Activated T-cell treated with anti-CD3 and anti-CD28 coated beads for 1 hour (primary cell): ENCODE data around the gene RAX2.
"Not testable (repeated sequence)": the region's sequence is repeated elsewhere in the genome, so short reads cannot be mapped to it uniquely, and the experiment has no call there.

Source experiments
- DNase-seq: peaks from one replicate; pipeline ENCODE4 v3.0.0-alpha.2; 2020; ENCODE audit warnings: low read depth

The RAX2 gene

DNA sequence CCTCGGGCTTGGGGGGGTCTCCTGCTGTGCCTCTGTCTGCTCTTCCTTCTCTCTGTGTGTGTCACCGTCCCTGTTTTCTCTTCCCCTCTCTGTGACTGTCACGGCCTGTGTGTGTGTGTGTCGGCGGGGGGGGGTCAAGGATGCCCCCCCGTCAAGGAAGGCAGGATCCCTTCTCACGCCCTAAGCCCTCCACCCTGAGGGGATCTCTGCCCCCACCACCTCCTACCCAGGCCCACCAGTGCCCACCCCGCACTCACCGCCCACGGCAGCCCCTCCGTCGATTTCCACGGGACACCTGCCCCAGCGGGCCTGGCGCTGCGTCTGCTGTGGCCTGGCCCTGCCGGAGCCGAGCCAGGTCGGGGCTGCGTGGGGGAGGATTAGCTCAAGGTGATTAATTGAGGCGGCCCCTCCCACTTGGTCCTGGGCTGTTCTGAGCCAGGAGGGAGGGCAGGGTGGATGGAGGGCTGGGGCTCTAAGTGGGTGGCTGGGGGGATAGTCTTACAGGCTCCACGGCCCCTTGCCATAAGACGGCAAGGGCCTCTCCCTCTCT lies at the start of gene RAX2:
Gene RAX2, minus strand, starts transcription at position 323 of the 550 bp plus-strand sequence. CDS start 486 bp downstream, outside the sequence.
- no peak for DNase-seq

DNA sequence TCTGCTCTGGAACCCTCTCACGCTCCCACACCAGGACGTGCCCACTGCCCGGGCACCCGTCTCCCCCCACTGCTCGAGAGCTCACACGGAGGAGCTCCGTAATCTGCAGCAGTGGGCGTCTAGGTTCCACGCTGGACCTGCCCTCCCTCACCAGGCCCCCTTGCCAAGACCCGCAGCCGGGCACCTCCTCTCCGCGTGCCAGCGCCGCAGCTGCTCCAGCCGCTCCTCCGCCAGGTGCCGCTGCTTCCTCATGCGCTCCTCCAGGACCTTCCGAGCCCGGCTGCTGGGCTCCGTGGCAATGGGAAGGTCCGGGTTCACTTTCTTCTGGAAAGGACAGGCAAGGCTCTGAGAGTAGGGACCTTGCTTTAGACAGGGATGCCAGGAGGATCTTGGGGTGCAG lies 49.1 kb upstream of the RAX2 start:
- no peak for DNase-seq

DNA sequence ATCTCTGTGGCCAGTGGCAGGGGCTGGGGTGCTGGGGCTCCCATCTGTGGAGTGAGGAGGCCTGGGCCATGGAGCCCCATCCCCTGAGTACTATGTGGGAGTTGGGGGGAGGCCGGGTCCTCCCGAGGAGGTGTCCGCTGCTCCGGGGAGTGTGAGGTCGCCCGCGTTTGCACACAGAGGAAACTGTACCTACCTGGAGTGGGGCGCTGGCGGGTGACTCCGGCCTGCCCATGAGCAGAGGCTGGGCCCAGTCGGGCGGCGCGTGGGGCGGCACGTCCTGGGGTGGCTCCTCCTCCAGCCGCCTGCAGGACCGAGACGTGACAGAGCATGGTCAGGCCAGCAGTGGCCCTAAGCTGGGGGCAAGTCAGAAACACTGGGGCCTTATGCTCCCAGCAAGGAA lies 48.0 kb upstream of the RAX2 start:
- DNase-seq = no peak

DNA sequence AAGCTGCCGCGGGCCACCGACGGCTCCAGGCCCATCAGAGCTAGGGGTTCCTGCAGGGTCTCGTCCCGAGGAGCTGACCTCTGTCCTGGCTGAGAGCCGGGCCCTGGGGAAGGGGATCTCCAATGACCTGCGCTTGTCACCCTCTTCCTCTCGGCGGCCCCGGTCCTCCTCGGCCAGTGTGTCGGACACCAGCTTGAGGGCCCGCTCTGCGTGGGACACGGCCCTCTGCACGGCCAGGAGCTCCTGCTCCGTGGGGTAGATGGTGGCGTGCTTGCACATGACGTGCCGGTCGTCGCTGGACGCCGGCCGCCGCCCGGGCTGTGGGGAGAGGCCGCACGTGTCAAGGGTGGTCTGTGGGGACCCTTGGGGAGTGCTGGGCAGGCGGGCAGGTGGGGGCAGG lies 46.9 kb upstream of the RAX2 start:
- no peak for DNase-seq

DNA sequence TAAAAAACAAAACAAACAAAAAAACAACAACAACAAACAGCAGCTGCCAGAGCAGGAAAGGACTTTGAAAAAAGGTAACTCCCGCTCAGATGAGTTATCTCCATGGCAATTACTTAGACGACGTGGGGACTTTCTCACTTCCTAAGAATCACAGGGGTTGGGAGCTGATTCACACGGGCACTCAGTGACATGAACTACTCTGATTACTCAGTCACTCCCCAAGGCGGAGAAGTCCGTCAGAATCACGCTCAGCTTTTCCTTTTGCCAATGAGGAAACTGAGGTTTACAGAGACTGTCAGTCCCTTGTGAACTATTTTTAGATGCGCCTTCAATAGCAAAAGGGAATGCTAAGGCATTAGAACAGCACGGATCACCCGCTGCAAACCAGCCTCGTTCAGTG lies 46.4 kb upstream of the RAX2 start:
- DNase-seq = no peak

DNA sequence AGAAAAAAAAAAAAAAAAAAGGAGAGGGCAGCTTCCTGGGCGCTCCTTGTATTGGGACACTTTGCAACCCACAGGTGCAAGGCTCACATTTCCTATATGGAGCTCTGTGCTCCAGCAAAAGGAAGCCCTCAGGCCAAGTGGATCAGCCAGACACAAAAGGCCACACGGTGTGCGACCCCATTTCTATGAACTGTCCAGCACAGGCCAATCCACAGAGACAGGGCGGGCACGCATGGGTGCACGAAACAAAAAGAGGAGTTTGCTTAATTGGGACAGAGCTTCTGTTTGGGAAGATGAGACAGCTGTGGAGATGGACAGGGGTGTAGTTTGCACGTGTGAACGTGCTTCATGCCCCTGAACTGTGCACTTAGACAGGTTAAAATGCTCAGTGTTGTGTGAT lies 45.7 kb upstream of the RAX2 start:
- DNase-seq = no peak

DNA sequence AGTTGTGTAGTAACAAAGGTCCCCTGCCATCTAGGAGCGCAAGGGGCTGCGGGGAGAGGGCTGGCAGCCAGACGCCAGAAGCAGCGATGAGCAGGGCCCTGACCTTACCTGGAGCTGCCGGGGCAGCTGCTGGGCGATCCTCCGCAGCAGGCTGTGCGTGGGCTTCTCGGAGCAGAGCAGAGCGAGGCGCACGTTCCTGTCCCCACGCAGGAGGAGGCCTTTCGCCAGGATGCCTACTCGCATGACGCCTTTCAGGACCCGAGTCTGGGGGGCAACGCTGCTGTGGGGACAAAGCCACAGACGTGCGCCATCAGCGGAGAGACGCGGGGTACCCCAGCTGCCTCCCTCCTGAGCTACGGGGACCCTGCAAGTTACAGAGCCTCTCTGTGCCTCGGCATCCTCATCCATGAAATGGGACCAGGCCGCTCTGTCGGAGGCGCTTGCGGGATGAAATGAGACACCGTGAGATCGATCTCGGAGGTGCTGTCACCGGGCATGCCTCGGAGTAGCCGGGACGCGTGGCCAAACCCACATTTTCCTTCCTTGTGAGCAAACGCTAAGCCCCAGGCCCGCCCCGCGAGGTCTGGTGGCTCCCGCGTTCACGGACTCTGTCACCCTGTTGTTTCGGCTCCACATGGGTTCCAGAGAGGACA lies 44.7 kb upstream of the RAX2 start:
- no peak for DNase-seq

DNA sequence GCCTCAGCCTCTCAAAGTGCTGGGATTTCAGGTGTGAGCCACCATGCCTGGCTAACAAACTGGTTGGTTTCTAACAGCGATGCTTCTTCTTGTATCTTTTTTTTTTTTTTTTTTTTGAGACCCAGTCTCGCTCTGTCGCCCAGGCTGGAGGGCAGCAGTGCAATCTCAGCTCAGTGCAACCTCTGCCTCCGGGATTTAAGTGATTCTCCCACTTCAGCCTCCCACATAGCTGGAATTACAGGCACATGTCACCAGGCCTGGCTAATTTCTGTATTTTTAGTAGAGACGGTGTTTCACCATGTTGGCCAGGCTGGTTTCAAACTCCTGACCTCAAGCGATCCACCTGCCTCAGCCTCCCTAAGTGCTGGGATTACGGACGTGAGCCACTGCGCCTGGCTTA lies 44.1 kb upstream of the RAX2 start:
- DNase-seq = not testable (repeated sequence)

DNA sequence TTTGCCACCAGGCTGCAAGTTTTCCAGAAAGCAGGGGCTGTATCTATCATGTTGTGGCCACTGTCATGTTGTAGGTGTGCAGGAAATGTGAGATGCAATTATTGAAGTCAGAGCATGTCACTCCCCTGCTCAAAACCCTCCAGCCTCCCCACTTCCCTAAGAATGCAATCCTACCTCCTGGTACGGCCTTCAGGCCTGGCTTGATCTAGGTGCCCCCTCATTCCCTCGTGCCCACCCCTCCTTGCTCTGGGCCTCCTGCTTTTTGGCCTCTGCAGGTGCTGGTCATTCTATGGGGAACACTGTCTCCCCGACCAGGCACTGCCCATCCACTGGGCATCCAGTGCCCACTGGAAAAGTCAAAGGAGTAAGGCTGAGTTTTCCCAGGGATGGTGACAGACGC lies 42.6 kb upstream of the RAX2 start:
- DNase-seq = no peak

DNA sequence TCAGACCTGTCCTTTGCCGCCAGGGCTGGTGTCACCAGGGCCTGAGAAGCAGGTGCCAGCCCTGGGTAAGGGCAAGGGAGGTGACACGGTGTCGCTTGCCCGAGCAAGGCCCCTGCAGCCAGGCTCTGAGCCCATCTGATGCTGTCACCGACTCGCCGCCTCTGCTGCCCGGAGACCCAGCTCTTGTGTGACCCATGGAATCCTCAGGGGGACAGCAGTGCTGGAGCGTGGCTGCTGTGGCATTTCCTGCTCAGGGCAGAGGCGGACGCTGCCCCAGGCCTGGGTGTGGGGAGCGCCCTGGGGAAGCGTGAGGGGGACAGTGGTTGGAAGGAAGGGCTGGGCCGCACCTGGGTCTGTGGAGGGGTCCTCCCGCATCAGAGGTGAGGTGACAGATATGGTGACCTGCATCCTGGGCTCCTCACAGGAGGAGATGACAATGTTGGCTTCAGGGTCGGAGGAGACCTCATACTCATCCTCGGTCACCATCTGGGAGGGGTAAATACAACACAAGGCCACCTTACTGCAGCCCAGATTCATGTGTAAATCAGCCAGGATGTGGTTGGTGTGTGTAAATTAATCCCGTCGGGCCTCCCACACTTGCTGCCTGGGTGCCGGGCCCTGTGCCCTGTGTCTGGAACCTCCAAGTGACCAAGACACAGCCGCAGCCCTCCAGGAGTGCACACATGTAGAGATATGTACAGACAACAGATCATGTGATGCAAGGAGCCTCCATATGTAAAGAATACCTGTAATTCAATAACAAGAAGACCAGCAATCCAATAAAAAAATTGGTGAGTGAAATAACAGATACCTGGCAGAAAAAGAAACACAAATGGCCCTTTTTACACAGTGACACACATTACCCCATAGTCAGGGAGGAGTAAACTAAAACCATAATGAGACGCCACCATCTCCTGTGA lies 41.7 kb upstream of the RAX2 start:
- DNase-seq = no peak

DNA sequence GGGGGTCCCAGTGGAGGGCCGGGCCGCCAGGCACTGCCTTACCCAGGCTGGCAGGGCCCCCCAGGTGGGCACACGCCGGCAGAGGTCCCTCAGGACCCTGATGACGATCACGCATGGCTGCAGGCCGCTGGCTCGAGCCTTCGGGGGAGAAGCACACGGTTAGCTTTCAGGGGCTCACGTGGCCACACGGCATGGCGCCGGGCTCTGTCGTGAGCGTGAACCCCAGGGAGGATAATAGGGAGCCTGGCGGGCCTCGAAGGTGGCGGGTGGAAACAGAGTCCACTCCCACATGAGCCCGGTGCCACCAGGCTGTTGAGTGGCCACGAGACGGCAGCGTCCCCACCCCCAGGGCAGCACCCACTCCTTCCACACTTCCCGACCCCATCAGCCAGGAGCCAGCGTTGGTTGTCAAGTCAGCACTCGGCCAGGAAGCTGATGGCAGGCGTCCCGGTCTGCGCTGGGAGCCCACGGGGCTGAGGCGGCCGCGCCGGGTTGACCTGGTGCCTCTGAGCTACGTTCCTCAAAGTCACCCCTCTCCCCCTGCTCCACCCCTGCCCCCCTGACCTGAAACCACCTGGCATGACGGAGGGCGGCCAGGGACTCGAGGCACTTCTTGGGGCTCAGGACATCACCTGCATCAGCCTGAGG lies 38.8 kb upstream of the RAX2 start:
- DNase-seq = no peak

DNA sequence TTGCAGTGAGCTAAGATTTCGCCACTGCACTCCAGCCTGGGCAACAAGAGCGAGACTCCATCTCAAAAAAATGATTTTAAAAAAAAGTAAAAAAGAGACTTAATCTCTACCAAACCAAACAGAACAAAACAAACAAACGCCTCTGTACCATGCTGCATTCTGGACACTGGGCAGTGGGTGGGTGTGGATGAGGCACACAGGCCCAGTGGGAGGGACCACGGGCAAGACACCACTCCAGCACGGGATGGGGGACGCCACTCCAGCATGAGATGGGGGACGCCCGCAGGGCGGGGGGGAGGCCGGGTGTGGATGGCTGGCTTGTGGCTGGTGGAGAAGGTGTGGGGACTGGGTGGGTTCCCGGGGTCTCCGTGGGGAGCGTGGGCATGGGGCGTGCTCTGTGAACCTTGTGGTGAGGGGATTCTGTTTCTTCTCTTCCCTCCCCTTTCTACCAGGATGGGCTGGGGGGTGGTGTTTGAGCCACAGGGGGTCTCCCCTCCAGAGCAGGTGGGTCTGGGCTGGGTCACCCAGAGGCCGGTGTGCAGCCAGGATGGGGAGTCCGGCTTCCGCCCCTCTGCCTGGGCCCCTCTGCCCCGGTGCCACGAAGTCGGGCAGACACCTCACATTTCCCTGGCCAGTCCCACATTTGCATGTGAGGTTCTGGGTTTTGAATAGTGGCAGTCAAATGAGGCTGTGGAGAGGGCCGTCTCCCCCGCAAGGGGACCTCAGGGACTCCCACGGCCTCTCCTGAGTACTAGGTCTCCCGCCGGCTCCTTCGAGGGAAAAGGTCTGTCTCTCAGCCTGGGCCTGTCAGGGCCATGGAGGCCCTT lies 38.1 kb upstream of the RAX2 start:
- DNase-seq = no peak

DNA sequence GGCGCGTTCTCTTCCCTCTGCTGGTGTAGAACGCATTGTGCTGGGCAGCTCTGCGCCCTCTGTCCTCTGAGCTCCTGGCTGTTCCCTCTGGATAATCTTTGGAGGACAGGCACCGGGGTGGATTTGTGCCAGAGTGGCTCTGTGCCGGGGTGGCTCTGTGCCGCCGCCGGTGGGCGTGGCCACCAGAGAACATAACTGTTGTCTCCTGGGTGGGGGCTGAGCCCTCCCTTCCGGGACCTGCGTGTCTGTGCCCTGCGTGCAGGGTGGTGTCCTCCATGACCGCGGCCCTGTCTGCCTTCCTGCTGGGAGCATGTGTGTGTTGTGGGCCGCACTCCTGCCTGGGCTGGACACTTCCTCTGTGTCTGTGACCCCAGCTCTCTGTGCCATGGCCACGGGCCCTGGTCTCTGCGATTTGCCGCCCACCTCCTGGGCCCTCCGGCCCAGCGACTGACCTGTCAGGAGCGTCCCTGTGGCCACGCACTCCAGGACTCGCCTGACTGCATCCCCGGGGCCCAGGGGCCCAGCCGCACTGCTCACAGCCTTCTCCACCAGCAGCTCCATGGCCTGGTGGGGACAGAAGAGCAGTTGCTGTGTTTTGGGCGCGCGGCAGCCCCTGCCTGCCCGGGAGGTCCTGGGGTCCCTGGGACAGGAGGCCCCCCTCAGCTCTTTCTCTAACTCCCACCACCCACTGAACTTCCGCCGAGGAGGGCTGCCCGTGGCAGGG lies 36.6 kb upstream of the RAX2 start:
- DNase-seq = no peak

DNA sequence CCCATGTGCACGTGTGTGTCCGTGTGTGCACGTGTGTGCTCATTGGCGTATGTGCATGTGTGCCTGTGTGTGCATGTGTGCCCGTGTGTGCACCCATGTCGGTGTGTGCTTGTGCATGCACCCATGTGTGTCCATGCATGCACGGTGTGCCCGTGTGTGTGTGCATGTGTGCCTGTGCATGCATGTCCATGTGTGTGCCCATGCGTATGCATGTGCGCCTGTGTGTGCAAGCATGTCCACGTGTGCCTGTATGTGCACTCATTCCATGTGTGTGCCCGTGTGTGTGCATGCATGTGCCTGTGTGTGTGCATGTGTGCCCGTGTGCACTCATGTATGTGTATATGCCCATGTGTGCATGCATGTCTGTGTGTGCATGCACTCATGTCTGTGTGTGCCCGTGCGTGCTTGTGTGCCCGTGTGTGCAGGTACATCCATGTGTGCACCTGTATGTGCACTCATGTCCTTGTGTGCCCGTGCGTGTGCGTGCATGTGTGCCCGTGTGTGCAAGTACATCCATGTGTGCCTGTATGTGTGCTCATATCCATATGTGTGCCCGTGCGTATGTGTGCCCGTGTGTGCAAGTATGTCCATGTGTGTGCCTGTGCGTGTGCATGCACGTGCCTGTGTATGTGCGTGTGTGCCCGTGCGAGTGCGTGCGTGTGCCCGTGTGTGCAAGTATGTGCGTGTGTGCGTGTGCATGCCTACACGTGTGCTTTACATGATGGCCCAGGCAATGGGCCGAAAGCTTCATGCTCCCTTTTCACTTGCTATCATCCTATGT lies 35.7 kb upstream of the RAX2 start:
- DNase-seq = no peak

DNA sequence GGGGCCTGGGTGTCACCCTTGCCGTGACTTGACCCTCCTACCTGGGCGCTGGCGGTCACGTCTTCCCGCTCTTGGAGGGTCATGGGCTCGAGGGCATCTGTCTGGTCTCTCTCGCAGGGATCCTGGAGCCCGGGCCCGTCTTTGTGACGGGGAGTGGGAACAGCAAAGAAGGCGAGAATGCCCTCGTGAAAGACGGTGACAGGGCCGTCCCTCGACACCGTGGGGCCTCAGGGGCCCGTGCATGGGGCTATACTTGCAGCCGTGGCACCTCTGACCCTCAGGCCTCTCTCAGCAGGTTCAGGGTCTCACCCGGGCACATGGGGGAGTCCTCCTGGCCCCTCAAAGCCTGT lies 35.1 kb upstream of the RAX2 start:
- no peak for DNase-seq

DNA sequence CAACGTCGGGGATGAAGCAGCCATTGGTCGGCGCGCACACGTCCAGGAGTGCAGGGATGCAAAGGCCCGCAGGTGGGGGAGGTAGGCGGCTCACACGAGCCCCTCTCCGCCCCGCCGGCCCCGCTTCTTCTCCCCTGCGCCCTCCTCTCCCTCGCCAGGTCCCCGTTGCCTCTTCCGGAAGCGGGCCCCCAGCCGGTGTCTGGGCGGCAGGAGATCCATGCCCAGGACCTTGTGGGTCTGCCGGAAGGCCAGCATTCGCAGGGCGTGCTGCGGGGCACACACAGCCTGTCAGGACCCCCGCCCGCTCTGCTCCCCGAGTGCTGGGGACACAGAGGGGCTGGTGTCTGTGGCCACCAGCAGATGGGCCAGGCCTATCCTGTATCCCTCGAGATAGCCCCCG lies 33.8 kb upstream of the RAX2 start:
- DNase-seq = no peak

DNA sequence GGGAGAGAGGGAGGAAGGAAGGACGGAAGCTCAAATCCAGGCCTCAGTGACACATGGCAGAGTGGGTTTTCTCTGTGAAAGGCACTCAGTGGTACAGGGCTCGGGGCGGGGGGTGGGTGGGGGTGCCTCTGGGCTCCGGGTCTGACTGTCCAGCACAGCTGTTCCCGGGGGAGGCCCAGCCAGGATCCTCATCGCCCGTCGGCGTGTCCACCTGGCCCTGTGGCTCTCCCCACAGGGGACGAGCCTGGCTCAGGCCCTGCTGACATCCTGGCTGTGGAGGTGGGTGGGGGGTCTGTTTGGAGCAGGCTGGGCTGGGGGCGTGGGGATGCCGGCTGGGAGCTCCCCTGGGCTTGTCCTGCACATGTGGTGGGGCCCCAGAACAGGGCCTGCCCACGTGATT lies 32.4 kb upstream of the RAX2 start:
- no peak for DNase-seq

DNA sequence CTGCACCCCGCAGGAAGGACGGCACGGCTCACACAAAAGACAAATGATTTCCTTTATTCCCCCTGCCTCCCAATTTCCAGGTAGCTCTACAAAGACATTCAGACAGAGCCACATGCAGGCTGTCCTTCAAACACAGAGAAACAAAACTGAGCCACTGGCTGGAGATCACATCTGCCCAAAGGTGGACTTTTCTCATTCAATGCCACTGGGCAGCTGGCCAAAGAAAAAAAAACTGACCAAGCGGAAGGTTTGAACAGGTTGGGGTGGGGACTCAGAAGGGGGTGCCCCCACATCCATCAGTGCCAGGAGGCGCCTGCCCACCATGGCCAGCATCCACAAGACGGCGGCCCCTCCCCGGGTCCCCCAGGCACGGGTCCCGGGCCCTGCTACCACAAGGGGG lies 32.0 kb upstream of the RAX2 start:
- DNase-seq = no peak

DNA sequence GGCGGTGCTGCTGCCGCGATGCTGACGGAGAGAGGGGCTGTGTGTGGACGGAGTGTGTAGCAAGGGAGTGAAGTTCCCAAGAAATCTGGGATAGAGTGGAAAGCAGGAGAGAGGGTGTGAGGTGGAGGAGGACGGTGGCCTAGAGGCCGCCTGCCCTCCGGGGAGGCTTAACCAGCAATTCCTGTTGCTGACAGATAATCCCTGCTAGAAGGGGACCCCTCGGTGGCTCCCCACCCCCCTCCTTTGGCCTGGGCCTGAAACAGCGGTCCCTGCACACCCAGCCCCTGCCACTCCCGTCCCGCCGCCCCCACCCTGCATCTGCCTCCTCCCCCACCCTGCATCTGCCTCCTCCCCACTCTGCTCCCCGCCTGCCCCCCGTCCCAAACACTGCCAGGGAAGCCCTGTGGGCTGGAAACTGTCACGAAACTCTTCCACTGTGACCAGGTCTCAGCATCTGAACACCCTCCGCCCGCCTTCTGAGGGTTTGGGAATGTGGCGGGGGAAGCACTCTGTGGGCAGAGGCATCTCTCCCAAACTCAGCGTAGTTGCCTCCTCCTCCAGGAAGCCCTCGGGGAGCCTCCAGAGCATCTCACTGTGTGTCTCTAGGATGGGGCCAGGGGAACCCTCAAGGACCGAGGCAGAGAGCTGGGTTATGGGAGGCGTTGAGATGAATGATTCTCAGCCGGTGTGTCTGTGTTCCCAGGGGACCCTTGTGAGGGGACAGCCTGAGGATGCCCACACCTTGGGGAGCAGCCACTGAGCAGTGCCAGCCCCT lies 31.3 kb upstream of the RAX2 start:
- no peak for DNase-seq
